GDM1 (cell line): ENCODE measurements around the gene SYT4.
"Not testable (repeated sequence)": the region's sequence is repeated elsewhere in the genome, so short reads cannot be mapped to it uniquely, and the experiment has no call there.

Experiments
- DNase-seq: peaks from one replicate; lab custom pipeline; 2025; lab: John Stamatoyannopoulos, UW

SYT4 gene, protein sequence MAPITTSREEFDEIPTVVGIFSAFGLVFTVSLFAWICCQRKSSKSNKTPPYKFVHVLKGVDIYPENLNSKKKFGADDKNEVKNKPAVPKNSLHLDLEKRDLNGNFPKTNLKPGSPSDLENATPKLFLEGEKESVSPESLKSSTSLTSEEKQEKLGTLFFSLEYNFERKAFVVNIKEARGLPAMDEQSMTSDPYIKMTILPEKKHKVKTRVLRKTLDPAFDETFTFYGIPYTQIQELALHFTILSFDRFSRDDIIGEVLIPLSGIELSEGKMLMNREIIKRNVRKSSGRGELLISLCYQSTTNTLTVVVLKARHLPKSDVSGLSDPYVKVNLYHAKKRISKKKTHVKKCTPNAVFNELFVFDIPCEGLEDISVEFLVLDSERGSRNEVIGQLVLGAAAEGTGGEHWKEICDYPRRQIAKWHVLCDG

DNA sequence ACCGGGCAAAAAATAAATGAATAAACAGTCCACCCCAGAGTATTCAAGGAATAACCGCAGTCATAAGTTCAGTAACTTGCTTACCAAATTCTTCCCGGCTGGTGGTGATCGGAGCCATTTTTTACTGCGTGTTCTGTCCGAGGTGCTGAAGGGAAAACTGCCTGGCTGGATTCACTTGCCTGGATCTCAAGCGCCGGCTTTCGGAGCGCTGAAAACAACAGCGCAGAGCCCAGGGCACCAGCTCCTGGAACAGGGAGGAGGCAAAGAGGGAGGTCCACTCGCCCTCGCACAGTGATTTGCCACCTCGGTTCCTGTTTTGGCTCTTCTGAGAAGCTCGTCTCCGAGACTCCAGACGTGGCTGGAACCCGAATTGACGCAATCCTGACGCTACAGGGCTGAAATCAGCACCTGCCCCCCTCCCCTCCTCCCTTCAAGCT lies at the start of gene SYT4:
SYT4 (minus strand) TSS at position 327 of the 437 bp plus-strand sequence; CDS start at position 118, 209 bp downstream.
- no peak for DNase-seq

GRCh38 chr18:43322132-43322531 lies 44.8 kb upstream of the SYT4 start:
- DNase-seq = no peak

DNA sequence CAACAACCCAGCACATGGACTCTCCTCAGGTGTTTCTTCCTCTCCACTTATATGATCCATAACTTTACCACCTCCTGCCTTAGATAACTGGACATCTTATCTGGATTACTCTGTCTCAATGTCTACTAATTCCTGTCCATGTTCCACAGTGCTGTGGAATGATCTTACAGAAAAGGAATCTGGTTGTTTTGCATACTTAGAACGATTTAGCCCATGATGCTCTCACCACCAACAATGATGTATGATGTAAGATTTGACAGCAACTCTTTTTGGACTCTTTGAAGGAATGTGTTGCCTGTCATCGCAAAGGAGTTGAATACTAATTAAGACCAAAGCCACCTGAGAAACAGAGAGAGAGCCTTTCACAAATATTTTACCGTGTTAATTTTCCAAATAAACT lies 37.7 kb upstream of the SYT4 start:
- DNase-seq = no peak

GRCh38 chr18:43312891-43313290 lies 35.6 kb upstream of the SYT4 start:
- DNase-seq = no peak

GRCh38 chr18:43310239-43310638 lies 32.9 kb upstream of the SYT4 start:
- no peak for DNase-seq

DNA sequence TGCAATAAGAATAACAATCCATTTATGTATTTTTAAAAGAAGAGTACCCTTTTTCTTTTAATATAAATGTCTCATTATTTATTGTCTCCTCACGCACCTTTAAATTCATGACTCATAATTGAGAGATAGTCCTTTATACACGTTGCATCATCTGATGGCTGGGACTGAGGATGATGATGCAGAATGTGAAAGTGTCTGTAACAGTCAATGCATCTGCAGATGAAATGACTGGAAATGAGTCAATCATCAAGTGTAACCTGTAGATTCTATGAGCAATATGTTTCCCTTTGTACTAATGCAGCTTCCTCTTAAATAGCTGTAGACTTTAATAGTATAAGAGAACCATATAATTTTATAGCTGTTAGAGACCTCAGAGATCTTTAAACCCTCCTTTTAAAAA lies 26.1 kb upstream of the SYT4 start:
- DNase-seq = no peak

DNA sequence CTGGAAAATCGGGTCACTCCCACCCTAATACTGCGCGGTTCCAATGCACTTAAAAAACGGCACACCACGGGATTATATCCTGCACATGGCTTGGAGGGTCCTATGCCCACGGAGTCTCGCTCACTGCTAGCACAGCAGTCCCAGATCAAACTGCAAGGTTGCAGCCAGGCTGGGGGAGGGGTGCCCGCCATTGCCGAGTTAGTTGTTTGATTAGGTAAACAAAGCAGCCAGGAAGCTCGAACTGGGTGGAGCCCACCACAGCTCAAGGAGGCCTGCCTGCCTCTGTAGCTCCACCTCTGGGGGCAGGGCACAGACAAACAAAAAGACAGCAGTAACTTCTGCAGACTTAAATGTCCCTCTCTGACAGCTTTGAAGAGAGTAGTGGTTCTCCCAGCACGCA lies 8.9 kb upstream of the SYT4 start:
- not testable (repeated sequence) for DNase-seq

DNA sequence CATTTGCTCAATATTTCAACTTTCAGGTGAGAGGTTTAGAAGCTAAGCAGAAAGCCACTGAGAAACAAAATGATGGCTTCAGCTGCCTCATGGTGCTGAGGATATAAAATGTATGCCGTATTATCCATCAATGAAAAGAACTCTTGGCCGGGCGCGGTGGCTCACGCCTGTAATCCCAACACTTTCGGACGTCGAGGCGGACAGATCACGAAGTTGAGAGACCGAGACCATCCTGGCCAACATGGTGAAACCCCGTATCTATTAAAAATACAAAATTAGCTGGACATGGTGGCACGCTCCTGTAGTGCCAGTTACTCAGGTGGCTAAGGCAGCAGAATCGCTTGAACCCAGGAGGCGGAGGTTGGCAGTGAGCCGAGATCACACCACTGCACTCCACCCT lies 6.0 kb upstream of the SYT4 start:
- DNase-seq = no peak

DNA sequence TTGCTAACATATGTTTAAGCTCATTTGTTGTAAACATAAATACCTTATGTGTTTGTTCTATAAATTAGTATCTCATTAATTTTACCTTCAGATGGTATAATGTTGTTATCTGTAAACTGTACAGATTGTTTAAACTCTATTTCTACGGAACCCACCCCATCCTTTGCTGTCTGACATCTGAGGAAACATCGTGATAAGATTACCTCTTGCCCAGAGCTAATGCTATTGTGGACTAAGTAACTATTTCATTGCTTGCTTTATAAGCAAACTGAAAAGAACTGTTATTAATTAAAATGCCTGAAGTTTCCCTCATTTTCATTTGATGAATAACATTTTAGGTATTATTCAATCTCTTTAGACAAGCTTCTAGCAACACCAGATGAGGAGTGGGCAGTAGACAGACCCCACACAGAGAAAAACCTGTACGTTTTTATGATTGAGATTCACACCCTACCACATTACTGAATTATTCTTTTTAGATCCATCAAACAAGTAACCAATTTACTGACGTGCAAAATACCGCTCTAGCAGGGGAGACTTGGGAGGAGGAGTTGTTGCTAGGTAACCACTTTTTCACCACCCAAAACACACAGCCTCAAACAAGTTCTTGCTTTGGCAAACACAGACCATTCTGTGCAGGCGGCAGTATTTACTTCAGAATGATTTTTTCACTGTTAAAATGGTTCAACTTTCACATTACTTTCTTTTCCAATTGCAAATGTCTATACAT lies 1.9 kb upstream of the SYT4 start:
- no peak for DNase-seq

- DNase-seq = no peak
Observed at GRCh38 chr18:43278355-43278754, 1.1 kb upstream of the SYT4 start.

- DNase-seq = no peak
Observed at GRCh38 chr18:43276491-43276890, 799 bp downstream of the SYT4 start.

DNA sequence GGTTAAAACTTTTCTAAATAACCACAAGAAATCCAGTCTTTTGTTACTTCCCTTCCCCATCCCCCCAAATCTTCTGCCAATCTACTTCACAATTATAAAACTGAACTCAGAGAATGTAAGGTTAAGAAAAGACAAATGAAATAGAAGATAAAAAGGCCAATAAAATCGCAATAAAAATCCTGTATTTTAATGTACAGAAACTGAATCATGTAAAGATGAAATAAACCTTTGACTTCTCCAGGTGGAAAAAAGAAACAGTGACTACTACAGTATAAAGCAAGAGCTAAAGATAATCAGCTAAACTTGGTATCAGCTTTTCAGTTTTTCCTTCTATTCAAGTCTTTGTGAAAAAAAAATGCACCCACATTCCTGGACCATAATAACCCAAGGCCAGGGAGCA lies 1.7 kb downstream of the SYT4 start:
- DNase-seq = no peak

DNA sequence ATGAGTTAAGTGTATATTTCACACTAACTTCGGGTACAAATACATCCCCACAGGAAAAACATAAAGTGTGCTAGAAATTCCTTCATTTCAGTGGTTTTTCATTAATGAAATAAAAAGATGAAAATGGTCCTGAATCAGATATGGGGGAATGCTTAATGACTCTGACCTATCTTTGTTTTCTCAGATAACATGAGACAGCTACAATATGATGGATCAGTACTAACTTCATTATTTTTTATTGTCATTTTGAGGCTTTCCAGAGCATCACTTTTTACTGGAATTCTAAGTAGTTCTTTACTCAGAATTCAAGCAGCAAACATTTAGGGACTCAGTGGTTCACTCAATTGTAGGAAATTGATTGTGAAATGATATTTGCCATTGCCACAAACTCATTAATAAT lies 2.8 kb downstream of the SYT4 start:
- DNase-seq = no peak

DNA sequence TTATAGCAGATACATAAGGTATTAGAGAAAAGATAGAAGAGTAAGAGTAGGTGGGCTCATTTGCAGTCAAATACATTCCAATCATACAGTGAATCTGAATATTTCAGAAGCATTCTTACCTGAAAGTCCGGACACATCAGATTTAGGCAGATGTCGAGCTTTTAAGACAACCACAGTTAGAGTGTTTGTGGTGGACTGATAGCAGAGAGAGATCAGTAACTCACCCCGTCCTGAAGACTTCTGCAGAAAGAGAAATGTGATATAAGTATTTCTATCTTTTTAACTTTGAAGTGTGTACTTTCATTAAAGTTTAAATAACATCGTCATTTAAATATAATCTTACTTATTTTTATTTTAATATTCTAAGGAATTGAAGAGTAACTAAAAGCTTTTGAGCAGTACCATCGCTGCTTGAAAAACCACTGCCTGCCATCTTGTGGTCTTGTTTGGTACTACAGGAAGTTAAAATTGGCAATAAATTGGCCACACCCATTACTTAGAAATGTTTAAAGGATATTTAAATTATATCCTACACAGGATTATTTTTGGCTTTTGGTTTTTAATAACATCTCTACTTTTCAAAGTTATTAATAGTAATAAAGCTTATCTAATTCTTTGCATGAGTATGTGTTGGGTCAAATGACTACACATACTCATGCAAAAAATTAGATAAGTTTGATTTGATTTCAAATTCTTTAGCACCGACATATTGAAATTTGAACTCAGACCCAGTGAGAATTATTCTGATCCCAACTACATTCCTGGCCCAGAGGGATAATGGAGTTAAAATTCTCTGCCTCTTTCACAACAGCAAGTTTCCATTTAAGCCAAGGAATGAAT lies 5.5 kb downstream of the SYT4 start:
- peak; percentile 0 for DNase-seq

- DNase-seq = no peak
Observed at GRCh38 chr18:43267818-43268217, 9.5 kb downstream of the SYT4 start.

GRCh38 chr18:43265465-43265864 lies 11.8 kb downstream of the SYT4 start:
- no peak for DNase-seq

- DNase-seq = no peak
Observed at GRCh38 chr18:43248610-43249249, 28.6 kb downstream of the SYT4 start.

DNA sequence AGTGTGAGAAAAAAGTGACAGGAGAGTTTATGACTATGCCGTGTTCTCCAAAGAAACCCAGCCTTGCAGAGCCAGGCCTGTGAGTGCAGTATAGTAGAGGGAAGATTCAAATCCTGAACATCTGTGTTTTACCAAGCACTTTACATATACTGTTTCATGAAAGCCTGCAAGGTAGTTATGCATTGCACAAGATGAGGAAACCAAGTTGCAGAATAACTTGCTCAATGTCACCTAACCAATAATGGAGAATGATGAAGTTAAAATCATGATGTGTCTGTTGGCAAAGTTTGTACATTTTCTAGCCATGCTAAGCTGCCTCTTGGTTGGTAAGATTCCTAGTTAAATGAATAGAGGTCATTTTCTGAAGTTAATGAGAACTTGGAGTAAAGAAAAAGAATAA lies 29.3 kb downstream of the SYT4 start:
- no peak for DNase-seq

- DNase-seq = no peak
Observed at GRCh38 chr18:43238429-43238828, 38.9 kb downstream of the SYT4 start.

- no peak for DNase-seq
Observed at GRCh38 chr18:43236921-43237320, 40.4 kb downstream of the SYT4 start.

DNA sequence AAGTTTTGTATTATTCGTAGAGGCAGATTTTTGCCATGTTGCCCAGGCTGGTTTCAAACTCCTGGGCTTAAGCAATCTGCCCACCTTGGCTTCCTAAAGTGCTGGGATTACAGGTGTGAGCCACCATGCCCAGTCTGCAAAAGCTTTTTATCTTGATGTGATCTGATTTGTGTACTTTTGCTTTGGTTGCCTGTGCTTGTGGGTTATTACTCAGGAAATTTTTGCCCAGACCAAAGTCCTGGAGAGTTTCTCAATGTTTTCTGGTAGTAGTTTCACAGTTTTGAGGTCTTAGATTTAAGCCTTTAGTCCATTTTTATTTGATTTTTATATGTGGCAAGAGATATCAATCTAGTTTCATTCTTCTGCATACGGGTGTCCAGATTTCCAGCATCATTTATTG lies 42.4 kb downstream of the SYT4 start:
- DNase-seq = no peak

DNA sequence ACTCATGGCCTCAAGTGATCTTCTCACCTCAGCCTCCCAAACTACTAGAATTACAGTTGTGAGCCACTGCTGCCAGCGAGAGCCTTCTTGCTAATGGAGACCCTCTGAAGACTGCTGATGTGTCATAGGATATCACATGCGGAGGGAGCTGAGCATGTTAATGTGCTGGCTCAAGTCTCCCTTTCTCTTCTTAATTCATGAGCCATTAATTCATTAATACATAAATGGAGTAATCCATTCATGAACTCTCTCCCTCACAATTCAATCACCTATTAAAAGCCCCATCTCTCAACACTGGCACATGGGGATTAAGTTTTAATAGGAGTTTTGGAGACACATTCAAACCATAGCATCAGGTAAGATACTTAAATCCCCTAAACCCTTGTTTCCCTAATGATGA lies 54.8 kb downstream of the SYT4 start:
- no peak for DNase-seq
